ENCODE data around the gene C2CD3. TPM values are rescaled to one million over a fixed set of nuclear protein-coding genes. Genes with fewer than 3 reads are reported as not detected.

The C2CD3 gene
- total and polyA plus RNA-seq, 4 donors = 3.1 to 14.5 (median 6.7) TPM

- Histone ChIP-seq H3K27me3 (ENCODE audit: control insufficient read depth in 4 of 4, insufficient read depth in 4 of 4, low read length in 3 of 4) (no peaks in the 10 kb centered on the region), H3K4me1 (ENCODE audit: control insufficient read depth in 4 of 4, insufficient read depth in 4 of 4, low read length in 3 of 4) (no peaks in the 10 kb centered on the region), H3K9ac (ENCODE audit: low read depth in 1 of 2, low read length in 2 of 2) (no peak overlapping the region), H3K4me3 (ENCODE audit: low read depth in 1 of 3, low read length in 3 of 3) (no peak overlapping the region), H3K36me3 (ENCODE audit: control insufficient read depth in 4 of 4, insufficient read depth in 3 of 4, low read depth in 1 of 4, low read length in 3 of 4) (peaks cover 6 to 14% (median 11%) of the 10 kb centered on the region in 4 donors), H3K27ac (ENCODE audit: low read depth in 1 of 2, low read length in 2 of 2) (no peak overlapping the region), H3K9me3 (ENCODE audit: control insufficient read depth in 4 of 4, low read length in 3 of 4) (no peaks in the 10 kb centered on the region)
- no peak for TF ChIP-seq HNF4G (IDR thresholded peaks at IDR 0.05)
- DNase-seq (ENCODE audit: low spot score) = no peak
- WGBS = 89% methylated on average over 3 of the region's 3 CpGs
These were observed 93.6 kb downstream of the C2CD3 start for GRCh38 chr11:74077193-74077592.

- H3K9ac ChIP-seq (ENCODE audit: low read depth in 1 of 2, low read length in 2 of 2) = no peak overlapping the region
- no peaks in the 10 kb centered on the region for H3K9me3 ChIP-seq (ENCODE audit: control insufficient read depth in 4 of 4, low read length in 3 of 4)
- no peaks in the 10 kb centered on the region for H3K4me1 ChIP-seq (ENCODE audit: control insufficient read depth in 4 of 4, insufficient read depth in 4 of 4, low read length in 3 of 4)
- H3K4me3 ChIP-seq (ENCODE audit: low read depth in 1 of 3, low read length in 3 of 3) = no peak overlapping the region
- no peak overlapping the region for H3K27ac ChIP-seq (ENCODE audit: low read depth in 1 of 2, low read length in 2 of 2)
- H3K27me3 ChIP-seq (ENCODE audit: control insufficient read depth in 4 of 4, insufficient read depth in 4 of 4, low read length in 3 of 4) = no peaks in the 10 kb centered on the region
- 92% methylated on average over 1 of the region's 1 CpG for WGBS
- H3K36me3 ChIP-seq (ENCODE audit: control insufficient read depth in 4 of 4, insufficient read depth in 3 of 4, low read depth in 1 of 4, low read length in 3 of 4) = peaks cover 3 to 9% (median 7%) of the 10 kb centered on the region in 4 donors
- DNase-seq (ENCODE audit: low spot score) = no peak
- TF ChIP-seq FOXA1 (IDR thresholded peaks at IDR 0.05) (no peak), ZBTB33 (IDR thresholded peaks at IDR 0.05) (no peak), FOXA2 (IDR thresholded peaks at IDR 0.05) (no peak), RAD21 (IDR thresholded peaks at IDR 0.05) (no peak), MAX (IDR thresholded peaks at IDR 0.05) (no peak), GABPA (IDR thresholded peaks at IDR 0.05 in 1 of 2, conservative IDR thresholded peaks at IDR 0.05 in 1 of 2) (no peak), ATF3 (IDR thresholded peaks at IDR 0.05) (no peak), HNF4G (IDR thresholded peaks at IDR 0.05) (no peak), CTCF (IDR thresholded peaks at IDR 0.05; ENCODE audit: low read depth, low read length, missing input control) (no peak), RXRA (IDR thresholded peaks at IDR 0.05) (no peak), REST (IDR thresholded peaks at IDR 0.05) (no peak), TAF1 (conservative IDR thresholded peaks at IDR 0.05) (no peak), SP1 (IDR thresholded peaks at IDR 0.05) (no peak), NR2F2 (IDR thresholded peaks at IDR 0.05) (no peak), HNF4A (conservative IDR thresholded peaks at IDR 0.05) (no peak), EGR1 (IDR thresholded peaks at IDR 0.05; ENCODE audit: low read depth in 2 of 2) (no peak), JUND (IDR thresholded peaks at IDR 0.05) (no peak)
These were observed 98.1 kb downstream of the C2CD3 start for GRCh38 chr11:74072721-74073120.

All from liver (tissue), 9 donors.